NB4 (cell line): Measurements from ENCODE around the gene TMIE.

Source experiments
- CTCF ChIP-seq: IDR thresholded peaks from one replicate; pipeline ENCODE4 v1.5.1; 2012; ENCODE audit warnings: low read depth, low read length
- MAX ChIP-seq: IDR thresholded peaks from 2 replicates; pipeline ENCODE4 v1.6.1; 2011; ENCODE audit warnings: low read depth, low read length
- MYC ChIP-seq: IDR thresholded peaks from 2 replicates; pipeline ENCODE4 v1.6.1; 2011; ENCODE audit warnings: low read depth, low read length
- POLR2A ChIP-seq: IDR thresholded peaks from 2 replicates; pipeline ENCODE4 v1.6.1; 2011; ENCODE audit warnings: mild to moderate bottlenecking; ENCODE audit not compliant: insufficient read length; ENCODE audit errors: extremely low read depth

GRCh38 chr3:46755646-46756045 is 54.5 kb downstream of the TMIE start:
- TF ChIP-seq CTCF (no peak), POLR2A (no peak), MYC (no peak), MAX (no peak)
